ENCODE data around the gene NNMT. TPM values are rescaled to one million over a fixed set of nuclear protein-coding genes. Genes with fewer than 3 reads are reported as not detected.

The NNMT gene
- total RNA-seq, 2 donors from 2014 or later: not detected

- Mint-ChIP-seq H3K4me1 (no peaks in the 10 kb centered on the region), H3K27me3 (no peaks in the 10 kb centered on the region), H3K4me3 (no peak overlapping the region), H3K36me3 (ENCODE audit: low read depth) (no peaks in the 10 kb centered on the region), H3K27ac (peak overlapping the region; percentile 10), H3K9me3 (no peaks in the 10 kb centered on the region)
- no peak for ATAC-seq (replicated peaks)
Measured at GRCh38 chr11:114259124-114259526, 37.1 kb upstream of the NNMT start.

GRCh38 chr11:114259551-114259983 is 36.6 kb upstream of the NNMT start:
- Mint-ChIP-seq H3K4me3 (no peak overlapping the region), H3K9me3 (no peaks in the 10 kb centered on the region), H3K27me3 (no peaks in the 10 kb centered on the region), H3K36me3 (ENCODE audit: low read depth) (no peaks in the 10 kb centered on the region), H3K27ac (no peak overlapping the region), H3K4me1 (no peaks in the 10 kb centered on the region)
- no peak for ATAC-seq (replicated peaks)

- Mint-ChIP-seq H3K36me3 (ENCODE audit: low read depth) (no peaks in the 10 kb centered on the region), H3K27ac (no peak overlapping the region), H3K4me1 (no peaks in the 10 kb centered on the region), H3K4me3 (no peak overlapping the region), H3K9me3 (no peaks in the 10 kb centered on the region), H3K27me3 (no peaks in the 10 kb centered on the region)
- no peak for ATAC-seq (replicated peaks)
Measured at GRCh38 chr11:114260077-114260476, 36.1 kb upstream of the NNMT start.

- Mint-ChIP-seq H3K9me3 (no peaks in the 10 kb centered on the region), H3K36me3 (ENCODE audit: low read depth) (no peaks in the 10 kb centered on the region)
- ATAC-seq (replicated peaks): no peak
Measured at GRCh38 chr11:114260483-114260882, 35.7 kb upstream of the NNMT start.

GRCh38 chr11:114261791-114262190 is 34.4 kb upstream of the NNMT start:
- no peak overlapping the region for H3K27ac Mint-ChIP-seq

More at GRCh38 chr11:114260483-114260882, 35.7 kb upstream of the NNMT start:
- Mint-ChIP-seq H3K27me3 (no peaks in the 10 kb centered on the region), H3K4me3 (no peak overlapping the region), H3K27ac (no peak overlapping the region), H3K4me1 (no peaks in the 10 kb centered on the region)

GRCh38 chr11:114262681-114263512 is 33.3 kb upstream of the NNMT start:
- Mint-ChIP-seq H3K27me3 (no peaks in the 10 kb centered on the region), H3K9me3 (no peaks in the 10 kb centered on the region)

More at GRCh38 chr11:114261791-114262190, 34.4 kb upstream of the NNMT start:
- Mint-ChIP-seq H3K36me3 (ENCODE audit: low read depth) (no peaks in the 10 kb centered on the region), H3K9me3 (no peaks in the 10 kb centered on the region), H3K4me3 (no peak overlapping the region), H3K27me3 (no peaks in the 10 kb centered on the region), H3K4me1 (no peaks in the 10 kb centered on the region)
- no peak for ATAC-seq (replicated peaks)

GRCh38 chr11:114263513-114264170 is 32.6 kb upstream of the NNMT start:
- Mint-ChIP-seq H3K9me3 (no peaks in the 10 kb centered on the region), H3K4me1 (no peaks in the 10 kb centered on the region), H3K4me3 (no peak overlapping the region), H3K27ac (no peak overlapping the region), H3K27me3 (no peaks in the 10 kb centered on the region), H3K36me3 (ENCODE audit: low read depth) (no peaks in the 10 kb centered on the region)
- ATAC-seq (replicated peaks): no peak

More at GRCh38 chr11:114262681-114263512, 33.3 kb upstream of the NNMT start:
- Mint-ChIP-seq H3K36me3 (ENCODE audit: low read depth) (no peaks in the 10 kb centered on the region), H3K4me1 (no peaks in the 10 kb centered on the region), H3K27ac (no peak overlapping the region), H3K4me3 (no peak overlapping the region)
- no peak for ATAC-seq (replicated peaks)

- H3K4me1 Mint-ChIP-seq: no peaks in the 10 kb centered on the region
- no peaks in the 10 kb centered on the region for H3K36me3 Mint-ChIP-seq (ENCODE audit: low read depth)
- no peaks in the 10 kb centered on the region for H3K9me3 Mint-ChIP-seq
- no peak for ATAC-seq (replicated peaks)
- H3K27me3 Mint-ChIP-seq: peaks cover 3% of the 10 kb centered on the region
- no peak overlapping the region for H3K4me3 Mint-ChIP-seq
- no peak overlapping the region for H3K27ac Mint-ChIP-seq
Measured at GRCh38 chr11:114264381-114264780, 31.8 kb upstream of the NNMT start.

- Mint-ChIP-seq H3K9me3 (no peaks in the 10 kb centered on the region), H3K4me1 (no peaks in the 10 kb centered on the region)
Measured at GRCh38 chr11:114265122-114265878, 30.9 kb upstream of the NNMT start.

GRCh38 chr11:114269498-114269897 is 26.7 kb upstream of the NNMT start:
- H3K27ac Mint-ChIP-seq: no peak overlapping the region
- no peaks in the 10 kb centered on the region for H3K4me1 Mint-ChIP-seq
- peaks cover 31% of the 10 kb centered on the region for H3K27me3 Mint-ChIP-seq
- no peaks in the 10 kb centered on the region for H3K36me3 Mint-ChIP-seq (ENCODE audit: low read depth)
- ATAC-seq (replicated peaks): no peak
- H3K4me3 Mint-ChIP-seq: no peak overlapping the region
- H3K9me3 Mint-ChIP-seq: no peaks in the 10 kb centered on the region

More at GRCh38 chr11:114265122-114265878, 30.9 kb upstream of the NNMT start:
- peaks cover 5% of the 10 kb centered on the region for H3K27me3 Mint-ChIP-seq
- no peak for ATAC-seq (replicated peaks)
- no peak overlapping the region for H3K4me3 Mint-ChIP-seq
- no peaks in the 10 kb centered on the region for H3K36me3 Mint-ChIP-seq (ENCODE audit: low read depth)
- H3K27ac Mint-ChIP-seq: no peak overlapping the region

GRCh38 chr11:114270531-114271270 is 25.5 kb upstream of the NNMT start:
- no peaks in the 10 kb centered on the region for H3K9me3 Mint-ChIP-seq
- no peak overlapping the region for H3K27ac Mint-ChIP-seq
- H3K4me1 Mint-ChIP-seq: no peaks in the 10 kb centered on the region
- ATAC-seq (replicated peaks): no peak
- H3K4me3 Mint-ChIP-seq: no peak overlapping the region
- H3K27me3 Mint-ChIP-seq: peaks cover 40% of the 10 kb centered on the region
- no peaks in the 10 kb centered on the region for H3K36me3 Mint-ChIP-seq (ENCODE audit: low read depth)

GRCh38 chr11:114271316-114271715 is 24.9 kb upstream of the NNMT start:
- Mint-ChIP-seq H3K4me1 (no peaks in the 10 kb centered on the region), H3K27ac (no peak overlapping the region), H3K4me3 (no peak overlapping the region), H3K9me3 (no peaks in the 10 kb centered on the region), H3K27me3 (peaks cover 40% of the 10 kb centered on the region), H3K36me3 (ENCODE audit: low read depth) (no peaks in the 10 kb centered on the region)
- no peak for ATAC-seq (replicated peaks)

GRCh38 chr11:114272311-114272710 is 23.9 kb upstream of the NNMT start:
- Mint-ChIP-seq H3K9me3 (no peaks in the 10 kb centered on the region), H3K4me1 (no peaks in the 10 kb centered on the region), H3K27me3 (peaks cover 42% of the 10 kb centered on the region), H3K36me3 (ENCODE audit: low read depth) (no peaks in the 10 kb centered on the region), H3K4me3 (no peak overlapping the region), H3K27ac (no peak overlapping the region)
- ATAC-seq (replicated peaks): no peak

- Mint-ChIP-seq H3K36me3 (ENCODE audit: low read depth) (no peaks in the 10 kb centered on the region), H3K4me3 (no peak overlapping the region), H3K27me3 (peaks cover 44% of the 10 kb centered on the region), H3K27ac (no peak overlapping the region), H3K9me3 (no peaks in the 10 kb centered on the region), H3K4me1 (no peaks in the 10 kb centered on the region)
- ATAC-seq (replicated peaks): no peak
Measured at GRCh38 chr11:114273071-114273470, 23.1 kb upstream of the NNMT start.
